ENCODE measurements around the gene MAGED1. TPM values are rescaled to one million over a fixed set of nuclear protein-coding genes. Genes with fewer than 3 reads are reported as not detected.

Gene MAGED1
- total RNA-seq, 2 experiments from 2014 or later: 36.8 to 60.0 TPM

DNA sequence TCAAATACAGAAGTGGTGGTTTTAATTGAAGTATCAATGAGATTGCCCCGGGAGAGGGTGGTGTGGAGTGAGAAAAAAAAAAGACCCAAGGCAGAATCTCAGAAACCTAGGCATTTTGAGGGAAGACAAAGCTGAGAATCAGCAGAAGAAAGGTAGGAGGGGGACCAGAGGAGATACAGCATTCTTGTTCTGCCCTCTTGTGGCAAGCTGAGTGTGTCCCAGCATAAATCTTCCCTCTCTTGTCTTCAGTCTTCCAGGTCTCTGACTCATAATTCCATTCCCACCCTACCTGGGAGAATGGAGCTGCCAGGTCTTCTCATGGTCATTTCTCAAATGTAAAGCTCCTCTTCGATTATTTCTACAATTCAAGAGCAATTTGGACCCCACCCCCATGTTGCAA lies 32.7 kb upstream of the MAGED1 start:
- no peaks in the 10 kb centered on the region for H3K4me1 ChIP-seq (ENCODE audit: insufficient read depth, low read length, poor library complexity, severe bottlenecking)
- no peak overlapping the region for H3K27ac ChIP-seq (ENCODE audit: low read depth, low read length, poor library complexity, severe bottlenecking)
- H3K79me2 ChIP-seq (ENCODE audit: insufficient read depth, low read depth, low read length): no peaks in the 10 kb centered on the region; the same call in 1 of the 2 replicates
- intact Hi-C loops (cut with micrococcal nuclease; ENCODE audit: unreplicated experiment): loop anchor here (1.0 to 5.0 kb wide), 2 partner anchors 219 to 402 kb away; no protein-coding TSS in a partner anchor
- H2AFZ ChIP-seq (ENCODE audit: low read length): no peak overlapping the region
- TF ChIP-seq, protein P1, sequence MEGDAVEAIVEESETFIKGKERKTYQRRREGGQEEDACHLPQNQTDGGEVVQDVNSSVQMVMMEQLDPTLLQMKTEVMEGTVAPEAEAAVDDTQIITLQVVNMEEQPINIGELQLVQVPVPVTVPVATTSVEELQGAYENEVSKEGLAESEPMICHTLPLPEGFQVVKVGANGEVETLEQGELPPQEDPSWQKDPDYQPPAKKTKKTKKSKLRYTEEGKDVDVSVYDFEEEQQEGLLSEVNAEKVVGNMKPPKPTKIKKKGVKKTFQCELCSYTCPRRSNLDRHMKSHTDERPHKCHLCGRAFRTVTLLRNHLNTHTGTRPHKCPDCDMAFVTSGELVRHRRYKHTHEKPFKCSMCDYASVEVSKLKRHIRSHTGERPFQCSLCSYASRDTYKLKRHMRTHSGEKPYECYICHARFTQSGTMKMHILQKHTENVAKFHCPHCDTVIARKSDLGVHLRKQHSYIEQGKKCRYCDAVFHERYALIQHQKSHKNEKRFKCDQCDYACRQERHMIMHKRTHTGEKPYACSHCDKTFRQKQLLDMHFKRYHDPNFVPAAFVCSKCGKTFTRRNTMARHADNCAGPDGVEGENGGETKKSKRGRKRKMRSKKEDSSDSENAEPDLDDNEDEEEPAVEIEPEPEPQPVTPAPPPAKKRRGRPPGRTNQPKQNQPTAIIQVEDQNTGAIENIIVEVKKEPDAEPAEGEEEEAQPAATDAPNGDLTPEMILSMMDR (conservative IDR thresholded peaks at IDR 0.05; ENCODE audit: low read length): peak; percentile 71
- no peak for TF ChIP-seq EZH2phosphoT487 (IDR thresholded peaks at IDR 0.05; ENCODE audit: borderline replicate concordance, low read depth, low read length)
- ChIA-PET CTCF (ENCODE audit: unreplicated experiment) (interaction anchor here (0.6 kb wide), 1 partner anchor 35 kb away, joined by 3 read pairs; no protein-coding TSS in a partner anchor), POLR2A (interaction anchor here (0.6 kb wide), 1 partner anchor 206 kb away, joined by 4 read pairs; no protein-coding TSS in a partner anchor)
- no TSS peak for BruUV-seq (replicated peaks)
- no peak overlapping the region for H3K4me2 ChIP-seq (ENCODE audit: low read length)
- no peak overlapping the region for H3K4me3 ChIP-seq (ENCODE audit: low read depth, low read length, poor library complexity, severe bottlenecking)
- no peaks in the 10 kb centered on the region for H4K20me1 ChIP-seq (ENCODE audit: insufficient read depth, low read length)
- peaks cover 7% of the 10 kb centered on the region for H3K9me3 ChIP-seq (ENCODE audit: low read length)
- peak; percentile 33 for DNase-seq (ENCODE audit: low spot score)
- no peaks in the 10 kb centered on the region for H3K9me2 ChIP-seq (ENCODE audit: insufficient read depth, low read length)
- H3K36me3 ChIP-seq (ENCODE audit: insufficient read depth, low read length): peaks cover 30% of the 10 kb centered on the region

DNA sequence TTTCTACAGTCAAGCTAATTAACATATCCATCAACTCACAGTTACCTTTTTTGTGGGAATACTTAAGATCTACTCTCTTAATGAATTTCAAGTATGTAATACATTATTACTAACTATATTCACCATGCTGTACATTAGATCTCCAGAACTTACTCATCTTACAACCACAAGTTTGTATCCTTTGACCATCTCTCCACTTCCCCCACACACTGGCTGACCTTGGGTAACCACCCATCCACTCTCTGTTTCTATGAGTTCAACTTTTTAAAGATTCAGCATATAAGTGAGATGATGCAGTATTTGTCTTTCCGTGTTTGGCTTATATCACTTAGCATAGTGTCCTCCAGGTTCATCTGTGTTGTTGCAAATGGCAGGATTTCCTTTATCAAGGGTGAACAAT lies 30.5 kb upstream of the MAGED1 start:
- intact Hi-C loops (cut with micrococcal nuclease; ENCODE audit: unreplicated experiment): loop anchor here (5.0 kb wide), 1 partner anchor 399 kb away; no protein-coding TSS in a partner anchor
- Histone ChIP-seq H3K4me3 (ENCODE audit: low read depth, low read length, poor library complexity, severe bottlenecking) (no peak overlapping the region), H3K4me1 (ENCODE audit: insufficient read depth, low read length, poor library complexity, severe bottlenecking) (no peaks in the 10 kb centered on the region), H4K20me1 (ENCODE audit: insufficient read depth, low read length) (no peaks in the 10 kb centered on the region), H3K36me3 (ENCODE audit: insufficient read depth, low read length) (peaks cover 9% of the 10 kb centered on the region), H3K27ac (ENCODE audit: low read depth, low read length, poor library complexity, severe bottlenecking) (no peak overlapping the region), H3K9me2 (ENCODE audit: insufficient read depth, low read length) (no peaks in the 10 kb centered on the region), H3K79me2 (ENCODE audit: insufficient read depth, low read depth, low read length) (no peaks in the 10 kb centered on the region; the same call in 1 of the 2 replicates), H3K9me3 (ENCODE audit: low read length) (no peaks in the 10 kb centered on the region; the same call in 1 of the 2 replicates), H3K4me2 (ENCODE audit: low read length) (no peak overlapping the region), H2AFZ (ENCODE audit: low read length) (no peak overlapping the region)
- TF ChIP-seq, protein P1 (conservative IDR thresholded peaks at IDR 0.05; ENCODE audit: low read length): no peak
- TF ChIP-seq EZH2phosphoT487 (IDR thresholded peaks at IDR 0.05; ENCODE audit: borderline replicate concordance, low read depth, low read length): no peak
- DNase-seq (ENCODE audit: low spot score): no peak
- no TSS peak for BruUV-seq (replicated peaks)
- CTCF ChIA-PET (ENCODE audit: unreplicated experiment): no interaction called here
- POLR2A ChIA-PET: no interaction called here

DNA sequence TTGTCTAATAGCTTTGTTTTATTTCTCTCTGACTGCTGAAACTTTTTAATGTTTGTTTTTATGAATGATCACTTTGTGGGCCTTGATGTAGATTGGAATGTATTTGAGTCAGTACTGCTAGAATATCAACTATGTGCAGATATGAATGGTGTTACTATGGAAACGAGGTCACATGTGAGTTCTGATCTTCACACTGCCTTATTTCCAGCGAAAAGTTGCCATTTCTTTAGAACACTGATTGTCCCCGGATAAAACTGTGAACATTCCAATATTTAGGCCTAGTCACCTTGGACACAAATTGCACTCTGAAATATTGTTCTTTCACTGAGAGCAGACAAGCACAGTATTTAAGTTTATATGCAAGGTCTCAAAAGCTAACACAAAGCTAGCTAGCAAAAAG lies 27.2 kb upstream of the MAGED1 start:
- Histone ChIP-seq H3K4me1 (ENCODE audit: insufficient read depth, low read length, poor library complexity, severe bottlenecking) (no peaks in the 10 kb centered on the region), H3K79me2 (ENCODE audit: insufficient read depth, low read depth, low read length) (no peaks in the 10 kb centered on the region; the same call in 1 of the 2 replicates), H3K4me2 (ENCODE audit: low read length) (no peak overlapping the region), H2AFZ (ENCODE audit: low read length) (no peak overlapping the region), H3K36me3 (ENCODE audit: insufficient read depth, low read length) (peaks cover 9% of the 10 kb centered on the region; the same call in 1 of the 2 replicates), H3K4me3 (ENCODE audit: low read depth, low read length, poor library complexity, severe bottlenecking) (no peak overlapping the region), H3K27ac (ENCODE audit: low read depth, low read length, poor library complexity, severe bottlenecking) (no peak overlapping the region), H3K9me2 (ENCODE audit: insufficient read depth, low read length) (no peaks in the 10 kb centered on the region), H4K20me1 (ENCODE audit: insufficient read depth, low read length) (no peaks in the 10 kb centered on the region), H3K9me3 (ENCODE audit: low read length) (no peaks in the 10 kb centered on the region; the same call in 1 of the 2 replicates)
- no peak for DNase-seq (ENCODE audit: low spot score)
- BruUV-seq (replicated peaks): no TSS peak
- POLR2A ChIA-PET: no interaction called here
- CTCF ChIA-PET (ENCODE audit: unreplicated experiment): no interaction called here
- no peak for TF ChIP-seq EZH2phosphoT487 (IDR thresholded peaks at IDR 0.05; ENCODE audit: borderline replicate concordance, low read depth, low read length)
- TF ChIP-seq, protein P1 (conservative IDR thresholded peaks at IDR 0.05; ENCODE audit: low read length): no peak
- intact Hi-C loops (cut with micrococcal nuclease; ENCODE audit: unreplicated experiment): no loop called here
